Activated CD8-positive, alpha-beta T cell treated with anti-CD3 and anti-CD28 coated beads, Interleukin-2, amount 10 ng/mL, durations not matched to agents 7 days and 5 days (primary cell): ENCODE measurements around the gene MRPS33. TPM values are rescaled to one million over a fixed set of nuclear protein-coding genes. Genes with fewer than 3 reads are reported as not detected.
"Not testable (repeated sequence)": the region's sequence is repeated elsewhere in the genome, so short reads cannot be mapped to it uniquely, and the experiment has no call there.

Experiments used
- ATAC-seq: fragments of 150-1000 bp; cut with Tn5 transposase; one replicate; pipeline ENCODE4 v1.10.0; 2021; ENCODE audit warnings: moderate library complexity
- CTCF ChIA-PET: fragments of 350-600 bp; sonication (Branson Sonifier 250); formaldehyde crosslinking; loops from one replicate; lab custom pipeline; 2021; ENCODE audit warnings: antibody characterized with exemption; lab: Charles Lee
- POLR2A ChIA-PET: fragments of 350-600 bp; sonication (Branson Sonifier 250); formaldehyde crosslinking; loops from one replicate; lab custom pipeline; 2021; ENCODE audit warnings: antibody characterized with exemption; lab: Charles Lee
- DNase-seq: peaks from one replicate; pipeline ENCODE4 v3.0.0-alpha.2; 2020
- H3K27ac Mint-ChIP-seq: one replicate; pipeline ENCODE4 v1.8.0; 2021; ENCODE audit warnings: mild to moderate bottlenecking, mixed read lengths
- H3K27me3 Mint-ChIP-seq: one replicate; pipeline ENCODE4 v1.8.0; 2021; ENCODE audit warnings: low read depth, mixed read lengths
- H3K36me3 Mint-ChIP-seq: one replicate; pipeline ENCODE4 v1.8.0; 2021; ENCODE audit warnings: low read depth, mixed read lengths
- H3K4me1 Mint-ChIP-seq: one replicate; pipeline ENCODE4 v1.8.0; 2021; ENCODE audit warnings: low read depth, mixed read lengths
- H3K4me3 Mint-ChIP-seq: one replicate; pipeline ENCODE4 v1.8.0; 2021; ENCODE audit warnings: mild to moderate bottlenecking, mixed read lengths
- H3K9me3 Mint-ChIP-seq: one replicate; pipeline ENCODE4 v1.8.0; 2022; ENCODE audit warnings: mixed read lengths; ENCODE audit not compliant: insufficient read depth
- total RNA-seq, 2 experiments: library from RNA; stranded (reverse); gene quantifications; one replicate each; pipeline ENCODE4 v1.2.3, GENCODE V29; 2021

Gene MRPS33
- 10 to 100 TPM; 58.1 to 62.9 TPM for total RNA-seq

GRCh38 chr7:141014524-141015395, at the start of gene MRPS33:
TSS of gene MRPS33 (minus strand) at chr7:141014952. CDS start at chr7:141010633, 4,319 bp downstream.
- ATAC-seq, result peak; percentile 98
- peaks cover 9% of the 10 kb centered on the region for H3K36me3 Mint-ChIP-seq

DNA sequence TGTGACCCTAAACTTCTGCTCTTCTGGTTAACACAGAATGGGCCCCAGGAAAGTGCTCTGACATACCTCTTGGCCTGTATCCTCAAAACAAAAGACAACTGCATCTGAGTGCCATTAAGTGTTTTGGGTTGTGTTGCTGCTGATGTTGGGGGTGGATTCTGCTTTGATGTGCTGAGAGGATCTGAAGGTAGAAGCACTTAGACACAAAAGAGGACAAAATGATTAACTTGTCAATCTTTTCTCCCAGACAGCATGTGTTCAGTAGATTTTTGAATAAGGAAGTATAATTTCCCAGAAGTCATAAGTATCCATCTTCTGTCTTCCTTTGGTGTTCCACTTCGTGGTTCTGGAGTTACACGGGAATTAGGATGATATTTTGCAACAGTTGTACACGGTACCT, 43.0 kb upstream of the MRPS33 start:
- Mint-ChIP-seq H3K27me3 (peaks cover 10% of the 10 kb centered on the region), H3K27ac (no peak overlapping the region), H3K4me1 (peaks cover 14% of the 10 kb centered on the region), H3K4me3 (no peak overlapping the region), H3K36me3 (no peaks in the 10 kb centered on the region), H3K9me3 (no peaks in the 10 kb centered on the region)
- CTCF ChIA-PET, result no interaction called here
- DNase-seq, result no peak
- POLR2A ChIA-PET, result no interaction called here
- no peak for ATAC-seq

More at GRCh38 chr7:141014524-141015395, at the start of gene MRPS33:
- peak within 1 kb of the TSS; percentile 99 for H3K4me3 Mint-ChIP-seq
- H3K27ac Mint-ChIP-seq, result peak within 1 kb of the TSS; percentile 100
- H3K27me3 Mint-ChIP-seq, result peaks cover 18% of the 10 kb centered on the region
- H3K9me3 Mint-ChIP-seq, result peaks cover 6% of the 10 kb centered on the region
- peak; percentile 97 for DNase-seq
- CTCF ChIA-PET, result interaction anchor here (0.8 to 6.5 kb wide), 19 partner anchors 9 to 723 kb away, joined by 3 to 97 read pairs (median 4); partner anchors contain the start of genes ADCK2 and SSBP1
- POLR2A ChIA-PET, result interaction anchor here (0.6 to 2.3 kb wide), 19 partner anchors 9 to 1119 kb away, joined by 3 to 16 read pairs (median 4); partner anchors contain the start of genes ADCK2, BRAF and SSBP1
- H3K4me1 Mint-ChIP-seq, result peaks cover 34% of the 10 kb centered on the region

DNA sequence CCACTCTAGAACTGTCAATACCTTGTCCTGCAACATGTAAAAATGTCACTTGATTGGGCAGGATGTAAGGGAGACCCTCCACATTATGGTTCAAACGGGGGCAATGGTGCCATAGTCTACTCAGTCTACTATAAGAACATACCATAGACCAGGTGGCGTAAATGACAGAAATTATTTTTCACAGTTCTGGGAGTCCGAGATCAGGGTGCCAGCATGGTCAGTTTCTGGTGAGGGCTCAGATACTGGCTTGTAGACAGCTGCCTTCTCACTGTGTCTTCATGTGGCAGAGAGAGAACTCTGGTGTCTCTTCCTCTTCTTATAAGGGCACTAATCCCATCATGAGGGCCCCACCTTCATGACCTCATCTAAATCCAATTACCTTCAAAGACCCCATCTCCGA, 40.4 kb upstream of the MRPS33 start:
- no peak overlapping the region for H3K4me3 Mint-ChIP-seq
- no peak for DNase-seq
- no peaks in the 10 kb centered on the region for H3K9me3 Mint-ChIP-seq
- ChIA-PET POLR2A (no interaction called here), CTCF (no interaction called here)
- H3K36me3 Mint-ChIP-seq, result no peaks in the 10 kb centered on the region
- H3K27me3 Mint-ChIP-seq, result peaks cover 8% of the 10 kb centered on the region
- H3K4me1 Mint-ChIP-seq, result peaks cover 25% of the 10 kb centered on the region
- no peak overlapping the region for H3K27ac Mint-ChIP-seq
- ATAC-seq, result no peak

DNA sequence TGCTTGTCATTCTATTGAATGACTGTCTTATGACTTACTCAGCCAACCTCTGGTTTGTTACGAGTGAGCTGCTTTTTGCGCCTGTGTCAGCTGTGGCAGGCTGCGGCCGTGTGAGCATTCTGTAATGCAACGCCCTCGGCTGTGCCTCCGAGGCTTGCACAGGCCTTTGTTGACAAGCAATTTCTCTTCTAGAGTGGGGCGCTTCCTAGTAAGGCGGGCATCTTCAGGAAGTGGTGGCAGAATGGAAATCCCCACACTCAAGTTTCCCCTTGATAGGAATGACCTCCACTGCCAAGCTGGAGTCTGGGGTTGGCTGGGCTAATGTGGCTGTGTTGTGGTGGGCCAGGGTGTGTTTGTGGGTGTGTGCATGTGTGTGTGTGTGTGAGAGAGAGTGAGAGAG, 38.9 kb upstream of the MRPS33 start:
- POLR2A ChIA-PET, result interaction anchor here (1.0 to 1.1 kb wide), 2 partner anchors 19 to 39 kb away, joined by 3 to 5 read pairs; partner anchors contain the start of gene MRPS33
- H3K9me3 Mint-ChIP-seq, result no peaks in the 10 kb centered on the region
- H3K27me3 Mint-ChIP-seq, result peaks cover 12% of the 10 kb centered on the region
- H3K4me3 Mint-ChIP-seq, result no peak overlapping the region
- H3K4me1 Mint-ChIP-seq, result peaks cover 25% of the 10 kb centered on the region
- H3K36me3 Mint-ChIP-seq, result no peaks in the 10 kb centered on the region
- ATAC-seq (peak; percentile 91), DNase-seq (peak; percentile 54)
- peak overlapping the region; percentile 71 for H3K27ac Mint-ChIP-seq
- CTCF ChIA-PET, result no interaction called here

- Mint-ChIP-seq H3K27me3 (peaks cover 29% of the 10 kb centered on the region), H3K36me3 (no peaks in the 10 kb centered on the region), H3K4me3 (no peak overlapping the region), H3K4me1 (no peaks in the 10 kb centered on the region), H3K27ac (no peak overlapping the region), H3K9me3 (no peaks in the 10 kb centered on the region)
- ChIA-PET CTCF (no interaction called here), POLR2A (no interaction called here)
- DNase-seq (no peak), ATAC-seq (no peak)
Observed at GRCh38 chr7:141045842-141046620, 31.3 kb upstream of the MRPS33 start.

GRCh38 chr7:141045126-141045841, 30.5 kb upstream of the MRPS33 start:
- DNase-seq, result no peak
- H3K27ac Mint-ChIP-seq, result no peak overlapping the region
- POLR2A ChIA-PET, result no interaction called here
- no peaks in the 10 kb centered on the region for H3K9me3 Mint-ChIP-seq
- H3K36me3 Mint-ChIP-seq, result no peaks in the 10 kb centered on the region
- CTCF ChIA-PET, result no interaction called here
- H3K4me3 Mint-ChIP-seq, result no peak overlapping the region
- no peaks in the 10 kb centered on the region for H3K4me1 Mint-ChIP-seq
- peaks cover 30% of the 10 kb centered on the region for H3K27me3 Mint-ChIP-seq
- ATAC-seq, result no peak

DNA sequence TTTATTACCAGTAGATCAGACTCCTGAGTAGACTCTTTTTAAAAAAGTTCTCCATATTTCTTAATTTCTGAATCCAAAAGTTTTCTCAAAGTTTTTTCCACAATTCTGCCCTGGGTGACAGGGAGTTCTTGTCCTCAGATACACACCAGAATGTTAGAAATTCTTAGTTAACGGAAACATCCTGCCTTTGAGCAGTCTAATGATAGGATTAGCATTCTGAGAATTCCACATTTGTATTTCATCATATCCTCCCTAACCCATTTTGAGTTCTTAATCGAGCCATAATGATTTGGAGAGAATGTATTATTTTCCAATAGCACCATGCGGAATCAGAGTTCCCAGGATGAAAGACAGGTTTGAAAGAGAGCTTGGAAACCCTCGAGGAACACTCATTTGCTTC, 28.9 kb upstream of the MRPS33 start:
- DNase-seq (no peak), ATAC-seq (no peak)
- Mint-ChIP-seq H3K27me3 (peaks cover 27% of the 10 kb centered on the region), H3K27ac (no peak overlapping the region), H3K4me3 (no peak overlapping the region), H3K36me3 (no peaks in the 10 kb centered on the region), H3K9me3 (no peaks in the 10 kb centered on the region), H3K4me1 (no peaks in the 10 kb centered on the region)
- POLR2A ChIA-PET, result no interaction called here
- CTCF ChIA-PET, result interaction anchor here (0.9 kb wide), 1 partner anchor 490 kb away, joined by 3 read pairs; no protein-coding TSS in a partner anchor

- peaks cover 22% of the 10 kb centered on the region for H3K27me3 Mint-ChIP-seq
- no peaks in the 10 kb centered on the region for H3K36me3 Mint-ChIP-seq
- CTCF ChIA-PET, result no interaction called here
- DNase-seq, result no peak
- POLR2A ChIA-PET, result no interaction called here
- no peak for ATAC-seq
- no peak overlapping the region for H3K4me3 Mint-ChIP-seq
- H3K4me1 Mint-ChIP-seq, result no peaks in the 10 kb centered on the region
- no peak overlapping the region for H3K27ac Mint-ChIP-seq
- H3K9me3 Mint-ChIP-seq, result no peaks in the 10 kb centered on the region
Observed at GRCh38 chr7:141042222-141043193, 27.8 kb upstream of the MRPS33 start.

- POLR2A ChIA-PET, result no interaction called here
- H3K4me3 Mint-ChIP-seq, result no peak overlapping the region
Observed at GRCh38 chr7:141039376-141039775, 24.6 kb upstream of the MRPS33 start.

DNA sequence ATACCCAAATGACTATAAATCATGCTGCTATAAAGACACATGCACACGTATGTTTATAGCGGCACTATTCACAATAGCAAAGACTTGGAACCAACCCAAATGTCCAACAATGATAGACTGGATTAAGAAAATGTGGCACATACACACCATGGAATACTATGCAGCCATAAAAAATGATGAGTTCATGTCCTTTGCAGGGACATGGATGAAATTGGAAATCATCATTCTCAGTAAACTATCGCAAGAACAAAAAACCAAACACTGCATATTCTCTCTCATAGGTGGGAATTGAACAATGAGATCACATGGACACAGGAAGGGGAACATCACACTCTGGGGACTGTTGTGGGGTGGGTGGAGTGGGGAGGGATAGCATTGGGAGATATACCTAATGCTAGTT, 23.3 kb upstream of the MRPS33 start:
- H3K9me3 Mint-ChIP-seq, H3K4me3 Mint-ChIP-seq, CTCF ChIA-PET, POLR2A ChIA-PET, H3K4me1 Mint-ChIP-seq, H3K36me3 Mint-ChIP-seq, ATAC-seq, H3K27ac Mint-ChIP-seq, DNase-seq: not testable (repeated sequence)
- H3K27me3 Mint-ChIP-seq, result peaks cover 12% of the 10 kb centered on the region

More at GRCh38 chr7:141039376-141039775, 24.6 kb upstream of the MRPS33 start:
- Mint-ChIP-seq H3K27me3 (peaks cover 12% of the 10 kb centered on the region), H3K9me3 (no peaks in the 10 kb centered on the region), H3K36me3 (no peaks in the 10 kb centered on the region), H3K4me1 (no peaks in the 10 kb centered on the region), H3K27ac (no peak overlapping the region)
- CTCF ChIA-PET, result no interaction called here
- ATAC-seq, result no peak
- DNase-seq, result no peak
